ENCODE results near the gene WDPCP.

GRCh38 chr2:63192169-63192888 is 395.9 kb downstream of the WDPCP start:
- TF ChIP-seq CTCF (IDR thresholded peaks at IDR 0.05): no peak
- TF ChIP-seq POLR2AphosphoS5 (IDR thresholded peaks at IDR 0.05): no peak
- no peak for TF ChIP-seq POLR2A (IDR thresholded peaks at IDR 0.05)
